Ascending aorta (tissue), 2 donors: ENCODE results near the gene FGFRL1. TPM values are rescaled to one million over a fixed set of nuclear protein-coding genes. Genes with fewer than 3 reads are reported as not detected.
A peak's percentile ranks its signal among the peaks of the same experiment; 100 is the strongest.

Experiments used
- DNase-seq, 2 donors: peaks; one replicate each; pipeline ENCODE4 v3.0.0-alpha.2; 2019; ENCODE audit warnings: low spot score in 2 of 2
- H3K27ac ChIP-seq, 2 donors: fragments of 200-600 bp; sonication (generic); one replicate each; pipeline ENCODE4 v1.5.1; 2016 to 2017; ENCODE audit warnings: mild to moderate bottlenecking in 1 of 2
- H3K27me3 ChIP-seq: fragments of 200-600 bp; sonication (generic); one replicate; pipeline ENCODE4 v1.5.1; 2017
- H3K36me3 ChIP-seq, 2 donors: fragments of 200-600 bp; sonication (generic); one replicate each; pipeline ENCODE4 v1.5.1; 2016
- H3K4me1 ChIP-seq, 2 donors: fragments of 200-600 bp; sonication (generic); one replicate each; pipeline ENCODE4 v1.5.1; 2016 to 2017; ENCODE audit warnings: mild to moderate bottlenecking in 1 of 2
- H3K4me3 ChIP-seq, 2 donors: fragments of 200-600 bp; sonication (generic); one replicate each; pipeline ENCODE4 v1.5.1; 2016 to 2017; ENCODE audit warnings: mild to moderate bottlenecking in 1 of 2
- H3K9me3 ChIP-seq, 2 donors: fragments of 200-600 bp; sonication (generic); one replicate each; pipeline ENCODE4 v1.5.1; 2016
- intact Hi-C: fragments of 100-400 bp; cut with DNase I; formaldehyde crosslinking; loops from one replicate; pipeline ENCODE4 v1.15.1; 2023
- total RNA-seq: library from RNA; depleted of rRNA; stranded (reverse); fragments of >200 nt; gene quantifications from one replicate; pipeline ENCODE4 v1.1.0, GENCODE V29; 2016
- TF ChIP-seq, protein P1 (sequence below), 3 experiments: fragments of 200-600 bp in 2 of 3; fragments of 450-650 bp in 1 of 3; sonication (generic) in 2 of 3; IDR thresholded peaks; one replicate each; pipeline ENCODE4 v1.5.1; 2016 to 2019; ENCODE audit warnings: antibody characterized with exemption in 3 of 3, mild to moderate bottlenecking in 1 of 3, moderate library complexity in 1 of 3

FGFRL1 gene
- total RNA-seq, 1 donor from 2014 or later, result 79.1 TPM

DNA sequence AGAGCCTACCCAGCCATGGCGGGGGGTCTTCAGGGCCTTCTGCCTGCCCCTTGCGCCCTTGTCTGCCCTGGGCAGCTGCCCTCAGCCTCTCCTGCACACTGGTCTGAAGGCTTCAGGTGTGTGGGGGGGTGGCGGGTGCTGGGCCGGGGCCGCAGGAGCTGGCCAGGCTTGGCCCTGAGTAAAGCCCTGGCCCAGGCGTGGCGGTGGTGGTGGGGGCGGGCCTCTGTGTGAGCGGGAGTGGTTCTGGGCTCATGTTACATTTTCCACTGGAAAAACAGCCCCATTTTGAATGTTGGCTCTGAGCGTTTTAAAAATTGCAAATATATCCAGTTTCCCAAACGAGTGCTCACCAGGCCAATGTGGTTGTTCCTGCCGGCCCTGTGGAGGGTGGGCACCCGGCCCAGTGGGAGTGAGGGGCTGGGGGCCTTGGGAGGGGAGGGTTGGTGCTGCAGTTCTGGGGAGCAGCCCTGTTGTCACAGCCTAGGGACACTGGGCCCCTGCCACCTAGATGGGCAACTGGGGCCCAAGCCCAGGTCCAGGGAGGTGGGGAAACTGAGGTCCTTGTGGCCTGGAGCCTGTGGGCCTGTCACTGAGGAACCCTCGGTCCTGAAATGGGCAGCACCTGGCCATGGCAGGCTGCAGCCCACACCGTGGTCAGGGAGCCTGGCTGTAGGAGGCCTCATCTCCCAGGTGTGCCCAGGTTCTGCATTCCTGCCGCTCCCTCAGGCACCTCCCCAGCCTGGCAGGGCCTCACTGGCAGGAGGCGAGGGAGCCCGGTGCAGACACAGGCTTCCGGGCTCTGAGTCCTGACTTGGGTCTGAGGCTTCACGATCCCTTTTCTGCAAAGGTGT lies 28.3 kb downstream of the FGFRL1 start:
- Histone ChIP-seq H3K27me3 (no peaks in the 10 kb centered on the region), H3K27ac (peak overlapping the region; percentile 77 to 81), H3K9me3 (no peaks in the 10 kb centered on the region), H3K36me3 (no peaks in the 10 kb centered on the region), H3K4me3 (no peak overlapping the region), H3K4me1 (peaks cover 48 to 77% of the 10 kb centered on the region in 2 donors)
- intact Hi-C loops, result loop anchor here (5.0 to 10.0 kb wide), 2 partner anchors 43 to 305 kb away; partner anchors contain the start of gene UVSSA
- TF ChIP-seq, protein P1, sequence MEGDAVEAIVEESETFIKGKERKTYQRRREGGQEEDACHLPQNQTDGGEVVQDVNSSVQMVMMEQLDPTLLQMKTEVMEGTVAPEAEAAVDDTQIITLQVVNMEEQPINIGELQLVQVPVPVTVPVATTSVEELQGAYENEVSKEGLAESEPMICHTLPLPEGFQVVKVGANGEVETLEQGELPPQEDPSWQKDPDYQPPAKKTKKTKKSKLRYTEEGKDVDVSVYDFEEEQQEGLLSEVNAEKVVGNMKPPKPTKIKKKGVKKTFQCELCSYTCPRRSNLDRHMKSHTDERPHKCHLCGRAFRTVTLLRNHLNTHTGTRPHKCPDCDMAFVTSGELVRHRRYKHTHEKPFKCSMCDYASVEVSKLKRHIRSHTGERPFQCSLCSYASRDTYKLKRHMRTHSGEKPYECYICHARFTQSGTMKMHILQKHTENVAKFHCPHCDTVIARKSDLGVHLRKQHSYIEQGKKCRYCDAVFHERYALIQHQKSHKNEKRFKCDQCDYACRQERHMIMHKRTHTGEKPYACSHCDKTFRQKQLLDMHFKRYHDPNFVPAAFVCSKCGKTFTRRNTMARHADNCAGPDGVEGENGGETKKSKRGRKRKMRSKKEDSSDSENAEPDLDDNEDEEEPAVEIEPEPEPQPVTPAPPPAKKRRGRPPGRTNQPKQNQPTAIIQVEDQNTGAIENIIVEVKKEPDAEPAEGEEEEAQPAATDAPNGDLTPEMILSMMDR (IDR thresholded peaks at IDR 0.05), result no peak
- DNase-seq, result no peak

DNA sequence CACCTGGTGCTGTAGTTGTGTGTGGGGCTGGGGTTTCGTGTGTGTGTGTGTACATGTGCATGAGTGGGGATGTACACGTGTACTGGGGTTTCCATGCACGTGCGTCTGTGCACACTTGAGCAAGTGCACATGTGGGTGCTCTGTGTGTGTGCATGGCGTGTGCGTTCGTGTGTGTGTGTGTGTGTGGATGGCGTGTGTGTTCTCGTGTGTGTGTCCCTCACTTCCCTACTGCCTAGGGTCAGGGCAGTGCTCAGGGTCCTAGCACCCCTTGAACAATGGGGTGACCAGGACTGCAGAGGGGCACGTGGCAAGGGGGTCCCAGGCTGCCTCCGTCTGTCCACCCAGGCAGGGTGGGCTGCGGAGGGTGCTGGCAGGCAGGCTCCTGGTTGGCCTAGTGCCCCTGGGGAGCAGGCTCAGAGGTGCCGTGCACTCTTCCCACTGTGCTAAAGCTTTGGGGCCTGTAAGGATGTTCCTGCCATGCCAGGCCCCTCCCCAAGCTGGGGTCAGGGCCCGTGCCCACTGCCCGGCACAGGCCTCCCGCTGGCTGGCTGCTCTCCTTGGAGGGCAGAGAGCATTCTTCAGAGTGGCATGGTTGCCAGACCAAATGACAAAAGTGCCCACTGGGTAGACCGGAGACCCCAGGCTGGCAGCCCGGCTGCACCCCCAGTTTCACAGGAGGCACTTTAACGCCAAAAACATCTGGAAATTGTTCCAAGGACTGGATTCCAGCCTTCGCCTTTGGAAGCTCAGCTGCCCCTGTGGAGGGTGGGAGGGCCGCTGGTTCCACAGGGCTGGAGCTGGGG lies 29.1 kb downstream of the FGFRL1 start:
- no peaks in the 10 kb centered on the region for H3K36me3 ChIP-seq
- H3K9me3 ChIP-seq, result no peaks in the 10 kb centered on the region
- H3K27me3 ChIP-seq, result no peaks in the 10 kb centered on the region
- H3K27ac ChIP-seq, result peak overlapping the region; percentile 70 to 81
- DNase-seq, result no peak
- peaks cover 41 to 76% of the 10 kb centered on the region in 2 donors for H3K4me1 ChIP-seq
- H3K4me3 ChIP-seq, result peak overlapping the region in 1 of 2 donors; percentile 32
- TF ChIP-seq, protein P1 (IDR thresholded peaks at IDR 0.05), result no peak
- intact Hi-C loops, result loop anchor here (10.0 kb wide), 1 partner anchor 304 kb away; the partner anchor contains the start of gene UVSSA

DNA sequence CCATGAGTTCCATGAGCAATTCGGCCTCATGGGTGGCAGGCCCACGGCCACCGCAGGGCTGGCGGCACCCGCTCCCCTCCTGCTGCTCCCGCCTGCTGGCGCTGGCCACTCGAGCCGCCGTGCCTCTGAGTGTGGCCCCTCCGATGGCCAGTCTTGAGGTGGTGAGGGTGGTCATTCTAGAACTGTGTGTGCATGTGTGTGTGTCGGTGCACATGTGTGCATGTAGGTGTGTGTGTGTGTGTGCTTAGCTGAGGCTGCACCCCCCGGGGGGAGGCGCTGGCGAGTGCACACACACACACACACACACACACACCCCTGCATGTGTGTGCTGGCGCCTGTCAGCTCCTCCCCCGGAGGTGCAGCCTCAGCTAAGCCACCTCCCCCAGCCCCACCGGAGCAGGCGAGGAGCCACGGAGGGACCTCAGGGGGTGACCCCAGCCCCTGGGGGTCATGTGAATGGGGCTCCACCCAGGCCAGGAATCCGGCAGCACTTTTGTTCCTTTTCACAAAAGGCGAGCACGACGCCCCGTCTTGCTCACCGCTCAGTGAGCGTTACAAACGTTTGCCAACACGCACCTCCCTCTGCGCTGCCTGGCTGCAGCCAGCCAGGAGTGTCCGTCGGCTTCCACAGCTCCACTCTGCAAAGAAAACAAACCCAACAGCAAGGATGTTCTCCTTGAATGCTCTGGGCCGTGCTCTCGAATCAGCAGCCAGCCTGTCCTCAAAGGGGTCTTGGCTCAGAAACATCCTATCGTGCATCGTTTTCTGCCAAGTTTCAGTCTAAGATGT lies 29.9 kb downstream of the FGFRL1 start:
- H3K27ac ChIP-seq, result peak overlapping the region; percentile 70 to 81
- no peaks in the 10 kb centered on the region for H3K36me3 ChIP-seq
- DNase-seq, result no peak
- intact Hi-C loops, result loop anchor here (10.0 kb wide), 1 partner anchor 303 kb away; the partner anchor contains the start of gene UVSSA
- peak overlapping the region in 1 of 2 donors; percentile 32 for H3K4me3 ChIP-seq
- peaks cover 34 to 70% of the 10 kb centered on the region in 2 donors for H3K4me1 ChIP-seq
- TF ChIP-seq, protein P1 (IDR thresholded peaks at IDR 0.05), result no peak
- no peaks in the 10 kb centered on the region for H3K27me3 ChIP-seq
- no peaks in the 10 kb centered on the region for H3K9me3 ChIP-seq

DNA sequence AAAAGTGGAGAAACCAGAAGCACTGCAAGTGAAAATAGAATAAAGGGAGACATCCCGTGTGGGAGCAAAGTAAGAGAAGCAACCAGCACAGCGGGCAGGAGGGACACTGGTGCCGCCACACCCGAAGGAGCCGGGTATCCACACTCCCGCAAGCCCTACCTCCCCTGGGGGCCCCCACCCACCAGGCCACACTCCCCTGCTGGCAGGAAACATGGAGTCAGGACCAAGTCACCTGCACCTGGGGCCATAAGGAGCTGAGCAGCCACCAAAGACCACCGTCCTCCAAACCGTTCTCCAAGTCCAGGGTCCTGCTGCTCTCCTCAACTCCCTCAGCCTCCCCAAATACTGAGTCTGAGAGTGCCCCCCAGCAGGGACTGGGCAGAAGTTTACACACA lies 30.5 kb downstream of the FGFRL1 start:
- Histone ChIP-seq H3K36me3 (no peaks in the 10 kb centered on the region), H3K27me3 (no peaks in the 10 kb centered on the region), H3K4me1 (peaks cover 32 to 67% of the 10 kb centered on the region in 2 donors), H3K27ac (peak overlapping the region; percentile 70 to 81), H3K4me3 (peak overlapping the region in 1 of 2 donors; percentile 32), H3K9me3 (no peaks in the 10 kb centered on the region)
- intact Hi-C loops, result loop anchor here (10.0 kb wide), 1 partner anchor 303 kb away; the partner anchor contains the start of gene UVSSA
- DNase-seq, result no peak
- TF ChIP-seq, protein P1 (IDR thresholded peaks at IDR 0.05), result no peak
